Neural cell (in vitro differentiated cells): ENCODE measurements around the gene SHB. TPM values are rescaled to one million over a fixed set of nuclear protein-coding genes. Genes with fewer than 3 reads are reported as not detected.

Source experiments
- H2AFZ ChIP-seq: fragments of 200-600, 300-800 bp; sonication (generic), shearing (Covaris generic); 2 replicates; pipeline ENCODE4 v1.6.0; 2014; ENCODE audit warnings: low read depth, mild to moderate bottlenecking, antibody characterized with exemption, low read length, moderate library complexity
- H3F3A ChIP-seq: fragments of 200-600 bp; shearing (Covaris generic); 2 replicates; pipeline ENCODE4 v1.6.1; 2016; ENCODE audit warnings: mild to moderate bottlenecking, moderate library complexity, mixed read lengths, antibody characterized with exemption, low read length; ENCODE audit not compliant: insufficient read depth, poor library complexity, severe bottlenecking
- H3K27ac ChIP-seq: fragments of 200-600, 300-800 bp; sonication (generic), shearing (Covaris generic); 2 replicates; pipeline ENCODE4 v1.5.1; 2014; ENCODE audit warnings: mild to moderate bottlenecking, low read length, moderate library complexity
- H3K27me3 ChIP-seq: fragments of 300-800, 200-600 bp; sonication (generic), shearing (Covaris generic); 2 replicates; pipeline ENCODE4 v1.6.0; 2014; ENCODE audit warnings: mild to moderate bottlenecking, low read depth, low read length, moderate library complexity; ENCODE audit not compliant: insufficient read depth
- H3K36me3 ChIP-seq: fragments of 300-800, 200-600 bp; sonication (generic), shearing (Covaris generic); 2 replicates; pipeline ENCODE4 v1.5.1; 2014; ENCODE audit warnings: mild to moderate bottlenecking, antibody characterized with exemption, low read length, moderate library complexity; ENCODE audit not compliant: insufficient read depth
- H3K4me2 ChIP-seq: fragments of 300-800, 200-600 bp; sonication (generic), shearing (Covaris generic); 2 replicates; pipeline ENCODE4 v1.6.0; 2014; ENCODE audit warnings: mild to moderate bottlenecking, low read length
- H3K4me3 ChIP-seq: fragments of 300-800, 200-600 bp; sonication (generic), shearing (Covaris generic); 2 replicates; pipeline ENCODE4 v1.5.1; 2014; ENCODE audit warnings: mild to moderate bottlenecking, low read length, moderate library complexity
- H3K79me2 ChIP-seq: fragments of 200-600 bp; shearing (Covaris generic); replicated peaks from 2 replicates; pipeline ENCODE4 v1.6.0; 2014; ENCODE audit warnings: mild to moderate bottlenecking, low read length, moderate library complexity; ENCODE audit not compliant: insufficient read depth
- H3K9ac ChIP-seq: fragments of 300-800, 200-600 bp; sonication (generic), shearing (Covaris generic); 2 replicates; pipeline ENCODE4 v1.6.1; 2016; ENCODE audit warnings: mild to moderate bottlenecking, low read length, mixed read lengths
- H3K9me2 ChIP-seq: fragments of 200-600 bp; shearing (Covaris generic); 2 replicates; pipeline ENCODE4 v1.6.1; 2016; ENCODE audit warnings: mild to moderate bottlenecking, low read length, mixed read lengths; ENCODE audit not compliant: insufficient read depth
- H3K9me3 ChIP-seq: fragments of 200-600, 300-800 bp; sonication (generic), shearing (Covaris generic); 2 replicates; pipeline ENCODE4 v1.6.1; 2016; ENCODE audit warnings: mild to moderate bottlenecking, mixed run types, low read length, moderate library complexity, mixed read lengths
- H4K20me1 ChIP-seq: fragments of 200-600 bp; shearing (Covaris generic); 2 replicates; pipeline ENCODE4 v1.6.1; 2016; ENCODE audit warnings: mild to moderate bottlenecking, mixed run types; ENCODE audit not compliant: insufficient read depth
- EP300 ChIP-seq: fragments of 450-650 bp; conservative IDR thresholded peaks from 2 replicates; pipeline ENCODE4 v1.6.1; 2014; ENCODE audit warnings: antibody characterized with exemption, mild to moderate bottlenecking, moderate library complexity; ENCODE audit not compliant: poor library complexity, severe bottlenecking
- EZH2 ChIP-seq: fragments of 200-600, 300-800 bp; shearing (Covaris generic), sonication (generic); IDR thresholded peaks from 2 replicates; pipeline ENCODE4 v1.6.1; 2014; ENCODE audit warnings: antibody characterized with exemption, low read length, borderline replicate concordance, mild to moderate bottlenecking; ENCODE audit not compliant: insufficient read depth, poor library complexity, severe bottlenecking
- MXI1 ChIP-seq: fragments of 450-650 bp; conservative IDR thresholded peaks from 2 replicates; pipeline ENCODE4 v1.6.1; 2014; ENCODE audit warnings: antibody characterized with exemption, mild to moderate bottlenecking; ENCODE audit not compliant: poor library complexity, severe bottlenecking
- POLR2AphosphoS5 ChIP-seq: IDR thresholded peaks from 2 replicates; pipeline ENCODE4 v1.6.1; 2012
- RAD21 ChIP-seq: fragments of 450-650 bp; conservative IDR thresholded peaks from 2 replicates; pipeline ENCODE4 v1.6.1; 2014; ENCODE audit warnings: antibody characterized with exemption, mild to moderate bottlenecking, moderate library complexity
- REST ChIP-seq: IDR thresholded peaks from 2 replicates; pipeline ENCODE4 v1.6.1; 2012; ENCODE audit warnings: borderline replicate concordance
- SMC3 ChIP-seq: fragments of 450-650 bp; conservative IDR thresholded peaks from 2 replicates; pipeline ENCODE4 v1.6.1; 2014; ENCODE audit warnings: antibody characterized with exemption, mild to moderate bottlenecking, moderate library complexity; ENCODE audit not compliant: poor library complexity
- TAF1 ChIP-seq: IDR thresholded peaks from 2 replicates; pipeline ENCODE4 v1.6.1; 2012; ENCODE audit warnings: low read depth
- polyA plus RNA-seq: library from polyadenylated mRNA; depleted of rRNA; stranded (reverse); fragments of >200 nt; gene quantifications from 2 replicates; pipeline ENCODE4 v1.2.3, GENCODE V29; 2014
- TF ChIP-seq, protein P1 (sequence below): fragments of 450-650 bp; IDR thresholded peaks from 2 replicates; pipeline ENCODE4 v1.5.1; 2014; ENCODE audit warnings: antibody characterized with exemption, mild to moderate bottlenecking, moderate library complexity; ENCODE audit not compliant: poor library complexity, severe bottlenecking

Gene SHB
- polyA plus RNA-seq, 1 donor from 2014 or later, result 17.5 TPM

GRCh38 chr9:37954581-37954981 lies 114.4 kb downstream of the SHB start:
- H3K79me2 ChIP-seq, result no peaks in the 10 kb centered on the region
- H3K36me3 ChIP-seq, result peaks cover 9% of the 10 kb centered on the region
- no peaks in the 10 kb centered on the region for H3K9me3 ChIP-seq
- H3K4me3 ChIP-seq, result no peak overlapping the region
- no peaks in the 10 kb centered on the region for H3K27me3 ChIP-seq
- H3K9ac ChIP-seq, result no peak overlapping the region
- no peaks in the 10 kb centered on the region for H4K20me1 ChIP-seq
- H3K27ac ChIP-seq, result no peak overlapping the region
- no peak for TF ChIP-seq EP300
- no peak for TF ChIP-seq POLR2AphosphoS5
- TF ChIP-seq REST, result no peak
- no peak for TF ChIP-seq RAD21
- no peak for TF ChIP-seq EZH2
- TF ChIP-seq MXI1, result no peak
- TF ChIP-seq SMC3, result no peak
- no peak for TF ChIP-seq TAF1
- TF ChIP-seq, protein P1, sequence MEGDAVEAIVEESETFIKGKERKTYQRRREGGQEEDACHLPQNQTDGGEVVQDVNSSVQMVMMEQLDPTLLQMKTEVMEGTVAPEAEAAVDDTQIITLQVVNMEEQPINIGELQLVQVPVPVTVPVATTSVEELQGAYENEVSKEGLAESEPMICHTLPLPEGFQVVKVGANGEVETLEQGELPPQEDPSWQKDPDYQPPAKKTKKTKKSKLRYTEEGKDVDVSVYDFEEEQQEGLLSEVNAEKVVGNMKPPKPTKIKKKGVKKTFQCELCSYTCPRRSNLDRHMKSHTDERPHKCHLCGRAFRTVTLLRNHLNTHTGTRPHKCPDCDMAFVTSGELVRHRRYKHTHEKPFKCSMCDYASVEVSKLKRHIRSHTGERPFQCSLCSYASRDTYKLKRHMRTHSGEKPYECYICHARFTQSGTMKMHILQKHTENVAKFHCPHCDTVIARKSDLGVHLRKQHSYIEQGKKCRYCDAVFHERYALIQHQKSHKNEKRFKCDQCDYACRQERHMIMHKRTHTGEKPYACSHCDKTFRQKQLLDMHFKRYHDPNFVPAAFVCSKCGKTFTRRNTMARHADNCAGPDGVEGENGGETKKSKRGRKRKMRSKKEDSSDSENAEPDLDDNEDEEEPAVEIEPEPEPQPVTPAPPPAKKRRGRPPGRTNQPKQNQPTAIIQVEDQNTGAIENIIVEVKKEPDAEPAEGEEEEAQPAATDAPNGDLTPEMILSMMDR, result no peak
- no peaks in the 10 kb centered on the region for H3K9me2 ChIP-seq
- no peak overlapping the region for H2AFZ ChIP-seq
- no peaks in the 10 kb centered on the region for H3F3A ChIP-seq
- no peak overlapping the region for H3K4me2 ChIP-seq

GRCh38 chr9:37953775-37954437 lies 115.1 kb downstream of the SHB start:
- Histone ChIP-seq H3K36me3 (peaks cover 9% of the 10 kb centered on the region), H4K20me1 (no peaks in the 10 kb centered on the region), H3K27me3 (no peaks in the 10 kb centered on the region), H3K9me3 (no peaks in the 10 kb centered on the region), H3K4me3 (no peak overlapping the region), H3K27ac (no peak overlapping the region), H3K9me2 (no peaks in the 10 kb centered on the region), H3K9ac (no peak overlapping the region), H3K4me2 (no peak overlapping the region), H2AFZ (no peak overlapping the region), H3F3A (no peaks in the 10 kb centered on the region), H3K79me2 (no peaks in the 10 kb centered on the region)
- TF ChIP-seq TAF1, result no peak
